NB4 (cell line): ENCODE results near the gene PON2.

ENCODE experiments used
- DNase-seq: peaks from one replicate; pipeline ENCODE4 v3.0.0; 2010; ENCODE audit warnings: low read depth
- H3K4me3 ChIP-seq: one replicate; pipeline ENCODE4 v1.5.1; 2011; ENCODE audit warnings: mild to moderate bottlenecking, low read depth, low read length, moderate library complexity
- MYC ChIP-seq: IDR thresholded peaks from 2 replicates; pipeline ENCODE4 v1.6.1; 2011; ENCODE audit warnings: low read depth, low read length
- POLR2A ChIP-seq: IDR thresholded peaks from 2 replicates; pipeline ENCODE4 v1.6.1; 2011; ENCODE audit warnings: mild to moderate bottlenecking; ENCODE audit not compliant: insufficient read length; ENCODE audit errors: extremely low read depth
- TF ChIP-seq, protein P1 (sequence below): IDR thresholded peaks from one replicate; pipeline ENCODE4 v1.5.1; 2012; ENCODE audit warnings: low read depth, low read length
- TF ChIP-seq, protein P2 (sequence below): IDR thresholded peaks from 2 replicates; pipeline ENCODE4 v1.6.1; 2011; ENCODE audit warnings: low read depth, low read length

PON2 gene

DNA sequence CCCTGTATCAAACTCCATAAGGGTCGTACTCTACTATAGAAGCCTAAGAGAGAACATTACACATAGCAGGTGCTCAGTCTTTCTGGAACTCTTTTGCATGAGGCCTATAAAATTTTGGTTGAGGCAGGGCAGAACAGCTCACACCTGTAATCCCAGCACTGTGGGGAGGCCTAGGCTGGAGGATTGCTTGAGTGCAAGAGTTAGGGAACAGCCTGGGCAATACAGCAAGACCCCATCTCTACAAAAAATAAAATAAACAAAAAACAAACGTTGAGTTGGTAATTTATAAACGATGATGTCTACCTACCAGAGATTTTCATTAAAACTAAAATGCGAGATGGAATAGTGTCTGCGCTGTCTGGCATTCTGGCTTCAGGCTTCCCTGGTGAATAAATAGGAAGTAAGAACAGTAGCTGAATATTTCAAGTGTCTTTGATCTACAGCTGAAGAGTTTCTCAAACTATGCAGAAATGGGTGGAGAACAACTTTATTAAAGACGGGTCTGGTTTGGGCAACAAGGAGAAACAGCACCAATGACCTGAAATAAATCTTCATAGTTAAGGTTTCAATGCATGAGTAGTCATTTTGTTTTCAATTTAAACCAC is 774 bp downstream of the PON2 start:
- no peak for DNase-seq
- TF ChIP-seq, protein P1, sequence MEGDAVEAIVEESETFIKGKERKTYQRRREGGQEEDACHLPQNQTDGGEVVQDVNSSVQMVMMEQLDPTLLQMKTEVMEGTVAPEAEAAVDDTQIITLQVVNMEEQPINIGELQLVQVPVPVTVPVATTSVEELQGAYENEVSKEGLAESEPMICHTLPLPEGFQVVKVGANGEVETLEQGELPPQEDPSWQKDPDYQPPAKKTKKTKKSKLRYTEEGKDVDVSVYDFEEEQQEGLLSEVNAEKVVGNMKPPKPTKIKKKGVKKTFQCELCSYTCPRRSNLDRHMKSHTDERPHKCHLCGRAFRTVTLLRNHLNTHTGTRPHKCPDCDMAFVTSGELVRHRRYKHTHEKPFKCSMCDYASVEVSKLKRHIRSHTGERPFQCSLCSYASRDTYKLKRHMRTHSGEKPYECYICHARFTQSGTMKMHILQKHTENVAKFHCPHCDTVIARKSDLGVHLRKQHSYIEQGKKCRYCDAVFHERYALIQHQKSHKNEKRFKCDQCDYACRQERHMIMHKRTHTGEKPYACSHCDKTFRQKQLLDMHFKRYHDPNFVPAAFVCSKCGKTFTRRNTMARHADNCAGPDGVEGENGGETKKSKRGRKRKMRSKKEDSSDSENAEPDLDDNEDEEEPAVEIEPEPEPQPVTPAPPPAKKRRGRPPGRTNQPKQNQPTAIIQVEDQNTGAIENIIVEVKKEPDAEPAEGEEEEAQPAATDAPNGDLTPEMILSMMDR = no peak
- TF ChIP-seq MYC (0 out of 2 replicates have a peak, but pooled peaks have one; percentile 13), POLR2A (no peak)
- TF ChIP-seq, protein P2, sequence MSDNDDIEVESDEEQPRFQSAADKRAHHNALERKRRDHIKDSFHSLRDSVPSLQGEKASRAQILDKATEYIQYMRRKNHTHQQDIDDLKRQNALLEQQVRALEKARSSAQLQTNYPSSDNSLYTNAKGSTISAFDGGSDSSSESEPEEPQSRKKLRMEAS = no peak
- peak overlapping the region; percentile 77 for H3K4me3 ChIP-seq

DNA sequence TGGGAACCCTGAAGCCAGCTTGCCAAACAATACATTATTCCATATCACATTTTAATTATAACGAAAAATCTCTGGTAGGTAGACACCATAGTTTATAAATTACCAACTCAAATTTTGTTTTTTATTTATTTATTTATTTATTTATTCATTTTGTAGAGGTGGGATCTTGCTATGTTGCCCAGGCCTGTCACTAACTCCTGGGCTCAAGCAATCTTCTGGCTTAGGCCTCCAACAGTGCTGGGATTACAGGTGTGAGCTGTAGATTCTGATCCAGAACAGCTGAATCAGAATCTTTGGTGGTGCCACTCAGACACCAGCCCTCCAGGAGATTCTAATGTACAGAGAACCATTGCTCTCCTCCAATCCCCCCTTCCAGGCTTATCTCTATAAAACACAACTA is 1.7 kb downstream of the PON2 start:
- TF ChIP-seq MYC = no peak
- no peak for TF ChIP-seq POLR2A
- TF ChIP-seq, protein P1 = no peak
- TF ChIP-seq, protein P2 = no peak
- no peak overlapping the region for H3K4me3 ChIP-seq
- DNase-seq = no peak

DNA sequence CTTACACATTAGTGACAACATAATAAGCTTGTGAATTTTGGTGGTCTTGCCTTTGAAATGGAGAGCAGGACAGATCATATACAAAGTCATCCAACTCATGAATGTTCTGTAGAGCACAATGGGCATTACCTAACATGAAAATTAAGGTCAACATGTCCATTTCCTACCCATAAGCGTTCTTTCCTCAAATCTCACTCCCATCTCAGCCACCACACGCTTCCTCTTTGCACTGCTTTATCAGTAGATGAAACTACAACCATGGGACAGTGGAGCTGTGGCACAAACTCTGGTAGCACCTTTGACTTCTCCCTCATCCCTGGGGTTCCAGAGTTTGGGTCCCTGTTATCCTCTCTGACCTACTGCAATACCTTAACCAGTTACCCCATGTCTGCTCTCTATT is 2.2 kb downstream of the PON2 start:
- TF ChIP-seq, protein P2 = no peak
- no peak for TF ChIP-seq MYC
- TF ChIP-seq, protein P1 = no peak
- no peak for TF ChIP-seq POLR2A
- no peak overlapping the region for H3K4me3 ChIP-seq
- peak; percentile 22 for DNase-seq

DNA sequence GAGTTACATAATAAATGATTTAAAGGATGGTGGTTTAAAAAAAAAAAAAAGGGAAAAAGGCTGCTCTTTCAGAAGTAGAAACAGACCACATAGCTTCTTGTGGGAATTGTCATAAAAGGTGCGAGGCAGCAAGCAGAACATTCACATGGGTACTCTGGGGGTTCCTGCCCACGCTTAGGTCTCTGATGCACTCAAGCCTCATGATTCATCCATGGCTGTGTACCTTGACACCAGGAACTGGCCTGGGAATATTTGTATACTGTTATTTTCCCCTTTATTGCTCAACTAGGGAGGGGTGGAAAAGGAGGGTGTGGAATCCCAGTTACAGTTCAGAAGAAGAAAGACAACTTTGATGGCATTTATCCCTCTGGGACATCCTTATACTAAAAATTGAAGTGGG is 4.0 kb downstream of the PON2 start:
- TF ChIP-seq MYC (no peak), POLR2A (no peak)
- TF ChIP-seq, protein P1 = no peak
- TF ChIP-seq, protein P2 = no peak
- no peak for DNase-seq
- H3K4me3 ChIP-seq = no peak overlapping the region

DNA sequence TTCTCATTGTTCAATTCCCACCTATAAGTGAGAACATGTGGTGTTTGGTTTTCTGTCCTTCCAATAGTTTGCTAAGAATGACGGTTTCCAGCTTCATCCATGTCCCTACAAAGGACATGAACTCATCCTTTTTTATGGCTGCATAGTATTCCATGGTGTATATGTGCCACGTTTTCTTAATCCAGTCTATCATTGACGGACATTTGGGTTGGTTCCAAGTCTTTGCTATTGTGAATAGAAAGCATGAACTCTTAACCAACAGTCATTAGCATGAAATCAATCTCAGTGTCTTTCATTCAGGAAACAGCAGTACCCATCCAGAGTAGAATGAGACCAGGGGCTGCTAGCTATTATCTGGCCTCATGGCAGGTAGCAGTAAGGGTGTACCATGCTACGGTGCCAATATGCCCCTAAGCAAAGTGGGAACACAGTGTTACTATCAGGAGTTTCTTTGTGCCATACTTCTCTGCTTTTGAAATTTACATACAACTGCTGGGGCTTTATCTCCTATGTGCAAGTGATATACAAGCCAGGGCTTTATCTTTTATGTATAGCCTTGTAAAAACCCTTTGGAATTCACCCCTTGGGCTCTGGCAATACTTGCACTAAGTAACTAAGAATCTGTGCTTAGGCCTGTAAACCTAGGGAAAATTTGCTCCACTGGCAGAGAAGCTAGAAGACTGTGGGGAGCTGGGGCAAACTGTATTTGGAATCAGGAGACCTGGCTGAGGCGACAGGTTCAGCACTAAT is 5.4 kb downstream of the PON2 start:
- H3K4me3 ChIP-seq = no peak overlapping the region
- DNase-seq = no peak
- TF ChIP-seq, protein P2 = no peak
- no peak for TF ChIP-seq MYC
- TF ChIP-seq, protein P1 = no peak
- no peak for TF ChIP-seq POLR2A
